ENCODE results near the gene SLC2A5. TPM values are rescaled to one million over a fixed set of nuclear protein-coding genes. Genes with fewer than 3 reads are reported as not detected.

The SLC2A5 gene
- 7.5 TPM for total RNA-seq

DNA sequence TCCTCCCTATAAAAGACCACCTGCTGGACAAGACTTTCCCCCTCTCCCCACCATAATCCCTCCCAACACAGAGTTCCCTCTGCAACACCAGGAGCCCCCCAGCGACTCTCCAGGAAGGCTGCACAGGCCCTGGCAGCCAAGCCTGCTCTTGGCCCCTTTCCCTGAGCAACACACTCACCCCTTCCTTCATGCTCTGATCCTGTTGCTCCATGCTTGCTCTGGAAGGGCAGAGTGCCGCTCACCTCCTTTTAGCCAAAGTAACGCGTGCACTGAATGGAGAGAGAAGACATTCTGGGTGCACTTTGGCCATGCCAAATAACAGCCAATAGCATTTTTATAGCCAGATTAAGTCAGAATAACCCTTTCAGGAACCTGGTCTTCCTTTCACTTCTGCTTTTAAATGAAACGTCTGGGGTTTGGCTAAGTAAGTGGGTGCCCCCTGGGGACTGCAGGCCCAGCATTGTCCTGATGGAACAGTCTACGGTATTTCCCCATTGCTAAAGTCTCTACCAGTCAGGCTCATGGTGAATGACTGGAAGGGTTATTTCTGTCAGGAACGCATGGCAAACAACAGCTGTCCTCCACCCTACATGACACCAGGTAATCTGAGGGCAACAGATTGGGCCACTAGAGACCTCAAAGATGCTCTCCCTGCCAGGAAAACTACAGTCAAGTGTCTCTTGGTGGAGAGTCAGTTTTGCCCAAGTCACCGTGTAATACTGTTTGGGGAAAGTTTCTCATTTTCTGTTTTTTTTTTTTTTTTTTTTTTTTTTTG lies at the start of gene SLC2A5:
Gene SLC2A5 (minus strand): TSS at position 310 of the 775 bp plus-strand sequence. CDS start 99 bp downstream, at position 211.

Small RNAs within 50 kb of the gene (small RNA-seq; reads per million reads assigned to genes)
- not detected for gene RF00424 (ENCODE audit: low replicate concordance)

Other genes with a start within 250 kb of the SLC2A5 start
- 581 TPM for gene ENO1, start 190.9 kb downstream of the SLC2A5 start, total RNA-seq
- gene CA6, start 123.8 kb downstream of the SLC2A5 start, total RNA-seq, result not detected
- gene SLC2A7, start 43.2 kb downstream of the SLC2A5 start, total RNA-seq, result 0.41 TPM
- 2.9 TPM for gene GPR157, start 59.5 kb upstream of the SLC2A5 start, total RNA-seq
- 49.3 TPM for gene H6PD, start 165.1 kb upstream of the SLC2A5 start, total RNA-seq
- gene SPSB1, start 223.3 kb upstream of the SLC2A5 start, total RNA-seq, result 8.8 TPM

Measured in metanephros (tissue), 2 donors.